ENCODE results near the gene HHATL.

The HHATL gene

GRCh38 chr3:42664438-42664803 is 38.2 kb downstream of the HHATL start:
- no peak for DNase-seq (ENCODE audit: low read depth in 2 of 2)

GRCh38 chr3:42663581-42664437 is 38.8 kb downstream of the HHATL start:
- DNase-seq (ENCODE audit: low read depth in 2 of 2), result no peak

- no peak for DNase-seq (ENCODE audit: low read depth in 2 of 2)
Measured at GRCh38 chr3:42662813-42663535, 39.6 kb downstream of the HHATL start.

- no peak for DNase-seq (ENCODE audit: low read depth in 2 of 2)
Measured at GRCh38 chr3:42662037-42662812, 40.4 kb downstream of the HHATL start.

- no peak for DNase-seq (ENCODE audit: low read depth in 2 of 2)
Measured at GRCh38 chr3:42661593-42662022, 41.0 kb downstream of the HHATL start.

- DNase-seq (ENCODE audit: low read depth in 2 of 2), result no peak
Measured at GRCh38 chr3:42660898-42661297, 41.7 kb downstream of the HHATL start.

GRCh38 chr3:42660131-42660715 is 42.4 kb downstream of the HHATL start:
- no peak for DNase-seq (ENCODE audit: low read depth in 2 of 2)

GRCh38 chr3:42659451-42660130 is 43.0 kb downstream of the HHATL start:
- DNase-seq (ENCODE audit: low read depth in 2 of 2), result no peak

GRCh38 chr3:42658771-42659390 is 43.7 kb downstream of the HHATL start:
- no peak for DNase-seq (ENCODE audit: low read depth in 2 of 2)

- no peak for DNase-seq (ENCODE audit: low read depth in 2 of 2)
Measured at GRCh38 chr3:42658091-42658770, 44.4 kb downstream of the HHATL start.

GRCh38 chr3:42657675-42658074 is 44.9 kb downstream of the HHATL start:
- DNase-seq (ENCODE audit: low read depth in 2 of 2), result no peak

GRCh38 chr3:42656680-42657610 is 45.7 kb downstream of the HHATL start:
- no peak for DNase-seq (ENCODE audit: low read depth in 2 of 2)

GRCh38 chr3:42655980-42656679 is 46.5 kb downstream of the HHATL start:
- DNase-seq (ENCODE audit: low read depth in 2 of 2), result no peak

GRCh38 chr3:42655331-42655888 is 47.2 kb downstream of the HHATL start:
- no peak for DNase-seq (ENCODE audit: low read depth in 2 of 2)

GRCh38 chr3:42654331-42655201 is 48.0 kb downstream of the HHATL start:
- no peak for DNase-seq (ENCODE audit: low read depth in 2 of 2)

- DNase-seq (ENCODE audit: low read depth in 2 of 2), result no peak
Measured at GRCh38 chr3:42653560-42654330, 48.9 kb downstream of the HHATL start, which contains the start of gene ZBTB47. TSS of gene ZBTB47 (plus strand) at chr3:42653697. CDS start at chr3:42658356, 4,659 bp downstream.

- DNase-seq (ENCODE audit: low read depth in 2 of 2), result no peak
Measured at GRCh38 chr3:42653303-42653559, 49.4 kb downstream of the HHATL start.

Measured in stimulated activated CD4-positive, alpha-beta T cell treated with anti-CD3 and anti-CD28 coated beads, Interleukin-12 subunit alpha, Interleukin-12 subunit beta, amount 100 ng/mL, for 24 hours (primary cell).